Activated CD4-positive, alpha-beta memory T cell treated with anti-CD3 and anti-CD28 coated beads for 36 hours (primary cell): ENCODE data around the gene PDE4D. TPM values are rescaled to one million over a fixed set of nuclear protein-coding genes. Genes with fewer than 3 reads are reported as not detected.

ENCODE experiments used
- CTCF ChIA-PET: fragments of 350-600 bp; sonication (Branson Sonifier 250); formaldehyde crosslinking; loops from one replicate; lab custom pipeline; 2021; ENCODE audit warnings: antibody characterized with exemption, inconsistent platforms; lab: Charles Lee
- POLR2A ChIA-PET: fragments of 350-600 bp; sonication (Branson Sonifier 250); formaldehyde crosslinking; loops from one replicate; lab custom pipeline; 2021; ENCODE audit warnings: antibody characterized with exemption; lab: Charles Lee
- DNase-seq: peaks from one replicate; pipeline ENCODE4 v3.0.0-alpha.2; 2020
- H3K27ac Mint-ChIP-seq: one replicate; pipeline ENCODE4 v1.8.0; 2021; ENCODE audit warnings: mixed read lengths
- H3K27me3 Mint-ChIP-seq: one replicate; pipeline ENCODE4 v1.8.0; 2021; ENCODE audit warnings: mixed read lengths
- H3K36me3 Mint-ChIP-seq: one replicate; pipeline ENCODE4 v1.8.0; 2021; ENCODE audit warnings: mixed read lengths
- H3K4me1 Mint-ChIP-seq: one replicate; pipeline ENCODE4 v1.8.0; 2021; ENCODE audit warnings: low read depth, mixed read lengths
- H3K4me3 Mint-ChIP-seq: one replicate; pipeline ENCODE4 v1.8.0; 2021; ENCODE audit warnings: mild to moderate bottlenecking, mixed read lengths
- H3K9me3 Mint-ChIP-seq: one replicate; pipeline ENCODE4 v1.8.0; 2021; ENCODE audit warnings: mixed read lengths
- intact Hi-C: fragments of 100-400 bp; cut with micrococcal nuclease; formaldehyde crosslinking; loops from one replicate; pipeline ENCODE4 v1.15.1; 2023
- total RNA-seq, 2 experiments: library from RNA; stranded (reverse); gene quantifications; one replicate each; pipeline ENCODE4 v1.2.3, GENCODE V29; 2021

Gene PDE4D
- total RNA-seq, 2 experiments from 2014 or later = 49.3 to 50.8 TPM

DNA sequence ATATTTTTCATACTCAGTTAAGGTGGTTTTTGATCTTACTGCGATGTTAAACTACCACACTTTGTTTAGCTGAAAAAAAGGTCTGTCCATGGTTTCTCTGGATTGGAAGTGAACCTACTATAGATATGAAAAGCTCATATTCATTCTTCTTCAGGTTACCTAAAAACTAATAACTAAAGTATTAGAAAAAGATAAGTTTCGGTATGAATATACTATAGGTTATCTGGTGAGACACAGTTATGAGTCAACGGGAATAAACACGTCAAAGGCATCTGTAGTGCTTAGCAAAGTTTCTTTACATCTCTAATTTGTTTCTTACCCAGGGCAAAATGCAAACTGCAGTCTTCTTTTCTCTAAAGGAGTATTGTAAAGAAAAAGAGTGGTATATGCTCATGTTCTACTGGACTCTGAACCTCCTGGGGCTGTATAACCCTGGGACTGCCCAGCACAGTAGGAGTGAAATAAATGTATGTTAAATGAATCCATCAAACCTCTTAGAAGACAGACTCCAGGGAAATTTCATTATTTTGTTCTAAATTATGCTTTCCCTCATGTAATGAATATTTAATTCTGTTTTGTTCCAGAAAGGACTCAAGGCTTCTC is 521.9 kb downstream of the PDE4D start:
- peaks cover 11% of the 10 kb centered on the region for H3K4me1 Mint-ChIP-seq
- peaks cover 15% of the 10 kb centered on the region for H3K27me3 Mint-ChIP-seq
- DNase-seq = no peak
- no peak overlapping the region for H3K4me3 Mint-ChIP-seq
- ChIA-PET POLR2A (no interaction called here), CTCF (interaction anchor here (0.6 to 2.8 kb wide), 8 partner anchors 9 to 302 kb away, joined by 3 to 22 read pairs (median 4); no protein-coding TSS in a partner anchor)
- no peak overlapping the region for H3K27ac Mint-ChIP-seq
- H3K36me3 Mint-ChIP-seq = peaks cover 6% of the 10 kb centered on the region
- H3K9me3 Mint-ChIP-seq = peaks cover 19% of the 10 kb centered on the region
- intact Hi-C loops = loop anchor here (1.0 to 10.0 kb wide), 2 partner anchors 133 to 337 kb away; no protein-coding TSS in a partner anchor

DNA sequence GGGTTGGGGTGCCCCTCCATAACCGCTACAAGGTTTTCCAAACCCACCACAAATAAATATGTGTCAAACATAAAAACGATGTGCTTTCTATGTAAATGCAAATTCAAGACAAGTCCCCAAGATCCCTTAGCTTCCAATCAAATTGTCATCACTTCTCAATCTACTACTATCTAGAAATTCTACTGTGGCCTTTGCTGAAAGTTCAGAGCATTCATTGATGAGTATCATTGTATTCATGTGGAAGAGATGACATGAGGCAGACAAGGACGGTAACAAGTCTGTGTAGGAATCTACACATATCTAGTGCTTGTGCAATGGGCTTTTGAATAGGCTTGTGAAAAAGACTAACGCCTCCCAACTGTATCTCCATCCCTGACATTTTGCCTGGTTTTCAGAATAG is 524.6 kb downstream of the PDE4D start:
- Mint-ChIP-seq H3K9me3 (peaks cover 10% of the 10 kb centered on the region), H3K36me3 (peaks cover 1% of the 10 kb centered on the region), H3K4me3 (no peak overlapping the region), H3K4me1 (peaks cover 11% of the 10 kb centered on the region), H3K27me3 (peaks cover 13% of the 10 kb centered on the region), H3K27ac (no peak overlapping the region)
- POLR2A ChIA-PET = no interaction called here
- intact Hi-C loops = loop anchor here (1.0 kb wide), 2 partner anchors 151 to 181 kb away; no protein-coding TSS in a partner anchor
- CTCF ChIA-PET = interaction anchor here (0.8 to 7.8 kb wide), 5 partner anchors 12 to 483 kb away, joined by 3 to 107 read pairs (median 5); no protein-coding TSS in a partner anchor
- DNase-seq = no peak

DNA sequence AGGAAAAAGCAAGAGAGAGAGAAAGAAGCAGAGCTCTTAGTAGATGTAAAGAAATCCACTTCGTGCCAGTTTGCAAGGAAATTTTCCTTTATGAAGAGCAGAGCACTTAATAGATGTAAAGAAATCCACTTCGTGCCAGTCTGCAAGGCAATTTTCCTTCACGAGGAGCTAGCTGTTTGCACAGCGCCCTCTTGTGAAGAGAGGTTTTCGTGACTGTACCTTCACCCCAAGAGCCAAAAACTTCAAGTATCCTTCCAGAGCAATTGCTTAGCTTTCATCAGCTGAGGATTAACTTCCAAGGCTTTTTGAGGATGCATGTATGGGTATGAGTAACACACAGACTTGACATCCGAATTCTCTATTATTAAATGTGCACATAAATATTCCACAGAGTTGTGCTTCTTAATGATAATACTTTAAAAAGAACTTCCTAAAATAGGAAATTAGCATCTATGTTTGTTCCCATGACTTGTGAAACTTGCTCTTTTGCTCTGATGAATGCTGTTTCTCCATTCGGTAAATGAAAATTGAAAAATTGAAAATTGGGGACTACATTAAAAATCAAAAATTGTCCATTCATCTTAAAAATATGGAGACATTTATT is 525.6 kb downstream of the PDE4D start:
- H3K4me3 Mint-ChIP-seq = no peak overlapping the region
- H3K27me3 Mint-ChIP-seq = peaks cover 14% of the 10 kb centered on the region
- no peaks in the 10 kb centered on the region for H3K36me3 Mint-ChIP-seq
- H3K4me1 Mint-ChIP-seq = peaks cover 11% of the 10 kb centered on the region
- peak; percentile 58 for DNase-seq
- CTCF ChIA-PET = interaction anchor here (0.7 to 7.8 kb wide), 19 partner anchors 9 to 1588 kb away, joined by 3 to 107 read pairs (median 5); no protein-coding TSS in a partner anchor
- H3K9me3 Mint-ChIP-seq = peaks cover 3% of the 10 kb centered on the region
- H3K27ac Mint-ChIP-seq = no peak overlapping the region
- POLR2A ChIA-PET = no interaction called here
- intact Hi-C loops = loop anchor here (1.0 kb wide), 2 partner anchors 150 to 180 kb away; no protein-coding TSS in a partner anchor

DNA sequence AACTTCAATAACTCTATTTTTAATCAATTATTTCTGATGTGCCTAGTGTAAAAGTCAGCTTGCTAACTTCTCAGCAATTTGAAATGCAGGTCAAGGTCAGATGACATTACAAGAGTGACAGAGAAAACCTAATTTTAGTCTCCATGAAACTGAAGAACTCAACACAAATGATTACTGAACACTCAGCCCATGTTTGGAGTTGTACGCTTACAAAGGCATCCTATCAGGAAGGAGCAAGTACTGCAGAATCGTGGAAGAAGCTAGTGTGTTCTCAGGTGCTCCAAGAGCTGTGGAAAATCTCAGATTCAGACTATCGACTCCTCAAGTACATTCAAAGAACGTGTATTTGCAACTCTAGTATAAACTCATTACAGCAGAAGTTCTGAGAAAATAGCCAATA is 526.7 kb downstream of the PDE4D start:
- ChIA-PET CTCF (interaction anchor here (0.6 to 7.8 kb wide), 16 partner anchors 8 to 496 kb away, joined by 3 to 107 read pairs (median 5); no protein-coding TSS in a partner anchor), POLR2A (no interaction called here)

DNA sequence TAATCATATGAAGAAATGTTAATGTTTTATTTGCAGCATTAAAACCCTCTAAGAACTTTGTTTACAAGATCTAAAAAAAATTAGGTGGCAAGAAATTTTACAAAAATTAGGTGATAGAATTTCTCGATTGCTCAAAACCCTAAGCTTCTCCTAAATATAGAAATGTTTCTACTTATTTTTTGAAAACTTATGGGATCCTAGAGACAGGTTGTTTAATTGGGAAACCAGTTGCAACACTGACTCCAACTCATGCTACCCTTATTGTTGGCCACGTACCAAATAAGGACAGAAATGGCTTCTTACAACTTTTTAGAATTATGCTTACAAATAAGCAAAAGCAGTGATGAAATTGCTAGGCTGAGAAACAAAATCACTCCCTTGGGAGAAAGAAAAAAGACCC is 531.1 kb downstream of the PDE4D start:
- POLR2A ChIA-PET = no interaction called here
- DNase-seq = no peak
- no peak overlapping the region for H3K4me3 Mint-ChIP-seq
- no peaks in the 10 kb centered on the region for H3K4me1 Mint-ChIP-seq
- no peaks in the 10 kb centered on the region for H3K36me3 Mint-ChIP-seq
- no peak overlapping the region for H3K27ac Mint-ChIP-seq
- H3K27me3 Mint-ChIP-seq = peaks cover 10% of the 10 kb centered on the region
- H3K9me3 Mint-ChIP-seq = no peaks in the 10 kb centered on the region
- intact Hi-C loops = no loop called here
- CTCF ChIA-PET = no interaction called here

More for the DNA sequence above, 526.7 kb downstream of the PDE4D start:
- Mint-ChIP-seq H3K4me3 (no peak overlapping the region), H3K36me3 (no peaks in the 10 kb centered on the region), H3K9me3 (no peaks in the 10 kb centered on the region), H3K27ac (no peak overlapping the region), H3K4me1 (peaks cover 8% of the 10 kb centered on the region), H3K27me3 (peaks cover 15% of the 10 kb centered on the region)
- intact Hi-C loops = no loop called here
- DNase-seq = no peak

DNA sequence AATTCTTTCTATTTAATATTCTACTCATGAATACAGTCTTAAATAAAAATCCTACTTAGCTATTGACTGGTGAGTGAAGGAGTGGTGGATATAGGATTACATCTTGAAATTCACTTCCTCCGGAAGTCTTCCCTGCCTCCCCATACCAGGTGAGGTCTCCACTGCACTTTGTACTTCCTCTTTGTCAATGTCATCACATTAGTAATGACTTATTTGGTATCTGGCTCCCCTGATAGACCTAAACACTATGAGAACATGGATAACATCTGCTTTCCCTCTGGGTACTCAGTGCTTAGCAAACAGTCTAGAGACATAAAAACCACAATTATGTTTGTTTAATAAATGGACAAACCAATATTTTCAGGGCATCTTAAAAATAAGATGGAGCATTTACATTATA is 532.1 kb downstream of the PDE4D start:
- CTCF ChIA-PET = no interaction called here
- POLR2A ChIA-PET = no interaction called here
- no peak for DNase-seq
- Mint-ChIP-seq H3K27me3 (peaks cover 10% of the 10 kb centered on the region), H3K9me3 (no peaks in the 10 kb centered on the region), H3K27ac (no peak overlapping the region), H3K36me3 (no peaks in the 10 kb centered on the region), H3K4me1 (no peaks in the 10 kb centered on the region), H3K4me3 (no peak overlapping the region)
- intact Hi-C loops = no loop called here

DNA sequence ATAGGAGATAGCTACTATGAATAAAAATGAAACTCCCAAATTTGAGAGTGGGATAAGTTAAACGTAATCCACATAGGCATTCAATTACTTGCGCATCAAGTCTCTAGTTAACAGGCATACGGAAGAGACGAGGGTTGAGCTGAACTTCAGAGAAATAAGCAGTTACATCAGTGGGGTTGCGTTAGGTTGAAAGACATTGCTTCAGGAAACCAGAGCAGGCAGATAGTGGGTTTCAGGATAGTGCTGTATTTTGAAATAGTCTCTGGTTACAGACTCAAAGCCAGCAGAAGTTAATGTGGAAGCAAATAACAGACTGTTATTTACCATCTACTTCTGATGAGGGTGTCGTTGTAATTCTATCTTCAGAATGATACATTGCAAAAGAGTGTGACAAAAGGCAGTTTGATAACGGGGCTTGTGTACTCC is 533.4 kb downstream of the PDE4D start:
- no peak overlapping the region for H3K4me3 Mint-ChIP-seq
- ChIA-PET POLR2A (no interaction called here), CTCF (interaction anchor here (1.0 to 1.3 kb wide), 2 partner anchors 172 to 176 kb away, joined by 3 to 7 read pairs; no protein-coding TSS in a partner anchor)
- H3K36me3 Mint-ChIP-seq = no peaks in the 10 kb centered on the region
- no peak for DNase-seq
- H3K4me1 Mint-ChIP-seq = no peaks in the 10 kb centered on the region
- intact Hi-C loops = no loop called here
- no peaks in the 10 kb centered on the region for H3K9me3 Mint-ChIP-seq
- peaks cover 11% of the 10 kb centered on the region for H3K27me3 Mint-ChIP-seq
- no peak overlapping the region for H3K27ac Mint-ChIP-seq

DNA sequence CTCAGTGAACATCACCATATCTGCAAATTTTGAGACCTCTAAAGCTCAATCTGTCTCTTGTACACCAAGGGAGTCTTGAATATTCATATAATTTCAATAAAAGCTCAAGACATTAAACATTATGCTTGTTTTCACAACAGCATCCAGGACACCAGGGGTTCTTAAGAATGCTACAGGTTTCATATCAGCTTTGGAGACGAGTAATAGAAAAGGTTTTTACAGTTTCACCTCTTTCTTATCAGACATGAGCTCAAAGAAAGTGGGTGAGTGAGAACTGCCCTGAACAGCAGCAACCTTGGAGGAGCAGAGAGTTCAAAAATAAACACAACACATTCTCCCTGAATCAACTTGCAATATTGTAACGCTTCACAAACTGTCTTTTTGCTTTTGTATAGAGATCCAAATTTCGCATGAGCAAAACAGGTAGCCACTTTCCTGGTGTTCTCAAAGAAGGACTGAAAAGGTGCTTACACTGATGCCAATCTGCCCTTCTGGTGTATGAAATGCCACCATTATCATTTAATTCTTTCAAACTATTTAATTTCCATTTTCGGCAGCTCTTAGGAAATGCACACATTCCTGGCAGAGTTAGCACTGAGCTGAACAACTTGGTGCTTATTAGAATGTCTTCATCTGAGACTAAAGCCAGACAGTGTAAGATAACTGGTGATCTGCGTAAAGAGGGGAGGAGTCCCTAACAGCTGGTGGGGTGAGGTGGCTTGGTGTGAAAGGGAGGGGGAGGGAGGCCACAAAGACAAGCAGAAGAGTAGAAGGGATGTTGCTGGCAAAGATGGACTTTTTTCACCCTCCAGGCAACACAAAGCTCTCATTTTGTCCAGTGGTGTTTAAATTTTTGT is 535.3 kb downstream of the PDE4D start:
- ChIA-PET POLR2A (interaction anchor here (0.6 kb wide), 1 partner anchor 98 kb away, joined by 3 read pairs; no protein-coding TSS in a partner anchor), CTCF (interaction anchor here (0.7 to 4.1 kb wide), 5 partner anchors 9 to 169 kb away, joined by 3 to 23 read pairs (median 4); no protein-coding TSS in a partner anchor)
- H3K27me3 Mint-ChIP-seq = peaks cover 13% of the 10 kb centered on the region
- H3K36me3 Mint-ChIP-seq = no peaks in the 10 kb centered on the region
- H3K9me3 Mint-ChIP-seq = no peaks in the 10 kb centered on the region
- no peaks in the 10 kb centered on the region for H3K4me1 Mint-ChIP-seq
- no peak for DNase-seq
- no peak overlapping the region for H3K27ac Mint-ChIP-seq
- intact Hi-C loops = no loop called here
- no peak overlapping the region for H3K4me3 Mint-ChIP-seq

DNA sequence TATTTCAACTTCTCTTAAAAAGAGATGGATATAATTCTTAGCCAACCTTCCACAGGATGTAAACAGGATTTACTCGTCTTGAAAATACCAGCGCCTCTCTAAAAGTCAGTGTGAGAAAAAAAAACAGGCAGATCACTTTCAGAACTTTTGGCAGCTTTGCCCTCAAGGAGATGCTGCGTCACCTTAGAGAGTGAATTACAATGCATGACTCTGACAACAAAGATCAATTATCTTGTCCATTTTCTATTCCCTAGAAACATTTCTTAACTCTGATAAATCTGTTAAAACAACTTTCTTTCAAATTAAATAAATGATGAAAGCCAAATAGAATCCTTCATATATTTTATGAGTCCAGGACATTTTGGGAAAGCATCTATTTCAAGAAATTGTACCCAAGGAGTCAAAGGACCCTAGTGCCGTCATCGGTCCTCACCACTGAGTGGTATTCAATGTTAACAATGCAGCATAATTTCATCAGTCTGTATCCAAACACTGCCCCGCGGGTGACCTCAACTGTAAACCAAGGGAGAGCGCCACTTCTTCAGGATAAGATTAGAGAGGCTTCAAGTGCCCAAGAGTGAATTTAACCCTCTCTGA is 536.0 kb downstream of the PDE4D start:
- Mint-ChIP-seq H3K27me3 (peaks cover 11% of the 10 kb centered on the region), H3K9me3 (no peaks in the 10 kb centered on the region), H3K36me3 (no peaks in the 10 kb centered on the region), H3K27ac (no peak overlapping the region), H3K4me1 (no peaks in the 10 kb centered on the region), H3K4me3 (no peak overlapping the region)
- no peak for DNase-seq
- ChIA-PET POLR2A (no interaction called here), CTCF (interaction anchor here (1.5 to 4.1 kb wide), 3 partner anchors 9 to 169 kb away, joined by 3 to 23 read pairs (median 4); no protein-coding TSS in a partner anchor)
- intact Hi-C loops = no loop called here

DNA sequence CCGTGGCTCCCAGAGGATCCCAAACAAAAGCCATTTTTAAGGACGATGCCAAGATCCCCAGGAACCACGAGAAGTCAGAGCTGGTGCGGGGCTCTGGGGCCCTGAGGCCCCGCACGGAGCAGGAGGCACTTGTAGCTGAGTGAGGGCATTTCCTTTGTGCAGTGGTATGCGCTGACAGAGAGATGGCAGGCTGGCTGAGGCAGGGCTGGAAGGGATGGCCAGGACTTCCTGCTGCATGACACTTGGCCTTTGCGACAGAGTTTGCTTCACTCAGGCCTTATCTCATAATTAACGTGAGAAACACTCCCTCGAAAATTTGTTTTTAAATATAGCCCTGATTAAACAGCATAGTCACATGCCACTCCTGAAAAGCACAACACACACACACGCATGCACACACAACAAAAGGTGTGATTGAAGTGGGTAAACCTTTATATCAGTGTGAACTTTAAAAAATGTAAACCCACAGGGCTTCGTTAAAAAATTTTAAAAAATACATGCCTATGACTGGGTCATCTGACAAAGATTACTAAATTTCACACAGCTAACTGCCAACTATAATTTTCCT is 536.6 kb downstream of the PDE4D start:
- Mint-ChIP-seq H3K4me1 (no peaks in the 10 kb centered on the region), H3K27me3 (peaks cover 12% of the 10 kb centered on the region), H3K4me3 (no peak overlapping the region), H3K27ac (no peak overlapping the region), H3K36me3 (no peaks in the 10 kb centered on the region), H3K9me3 (no peaks in the 10 kb centered on the region)
- intact Hi-C loops = no loop called here
- POLR2A ChIA-PET = no interaction called here
- CTCF ChIA-PET = interaction anchor here (4.1 kb wide), 1 partner anchor 10 kb away, joined by 23 read pairs; no protein-coding TSS in a partner anchor
- no peak for DNase-seq

DNA sequence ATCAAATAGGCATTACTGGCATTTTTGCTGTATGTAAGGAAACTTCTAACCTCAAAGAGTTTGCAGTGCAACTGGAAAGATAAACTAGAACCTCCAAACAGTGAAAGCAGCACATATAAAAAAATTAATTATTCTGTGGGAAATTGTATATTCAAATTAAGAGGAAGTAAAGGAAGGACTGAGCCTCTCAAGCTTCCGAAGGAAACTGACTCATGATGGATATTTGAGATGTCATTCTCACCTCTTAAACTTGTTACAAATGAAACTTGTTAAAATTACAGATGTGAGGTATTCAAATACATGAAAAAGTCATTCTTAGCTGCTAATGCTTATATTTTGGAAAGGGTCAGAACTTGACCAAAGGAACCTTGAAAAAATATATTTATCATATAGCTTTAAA is 538.7 kb downstream of the PDE4D start:
- POLR2A ChIA-PET = no interaction called here
- no peak overlapping the region for H3K27ac Mint-ChIP-seq
- H3K9me3 Mint-ChIP-seq = no peaks in the 10 kb centered on the region
- no peaks in the 10 kb centered on the region for H3K36me3 Mint-ChIP-seq
- H3K4me1 Mint-ChIP-seq = no peaks in the 10 kb centered on the region
- CTCF ChIA-PET = interaction anchor here (1.0 to 4.1 kb wide), 3 partner anchors 12 to 167 kb away, joined by 3 to 23 read pairs (median 4); no protein-coding TSS in a partner anchor
- no peak overlapping the region for H3K4me3 Mint-ChIP-seq
- H3K27me3 Mint-ChIP-seq = peaks cover 15% of the 10 kb centered on the region
- intact Hi-C loops = no loop called here
- no peak for DNase-seq
